LNCAP (cell line): Measurements from ENCODE around the gene LCLAT1.

Experiments used
- TF ChIP-seq, protein P1 (sequence below): fragments of 450-650 bp; IDR thresholded peaks from 2 replicates; pipeline ENCODE4 v1.5.1; 2017; ENCODE audit warnings: mild to moderate bottlenecking

The LCLAT1 gene

DNA sequence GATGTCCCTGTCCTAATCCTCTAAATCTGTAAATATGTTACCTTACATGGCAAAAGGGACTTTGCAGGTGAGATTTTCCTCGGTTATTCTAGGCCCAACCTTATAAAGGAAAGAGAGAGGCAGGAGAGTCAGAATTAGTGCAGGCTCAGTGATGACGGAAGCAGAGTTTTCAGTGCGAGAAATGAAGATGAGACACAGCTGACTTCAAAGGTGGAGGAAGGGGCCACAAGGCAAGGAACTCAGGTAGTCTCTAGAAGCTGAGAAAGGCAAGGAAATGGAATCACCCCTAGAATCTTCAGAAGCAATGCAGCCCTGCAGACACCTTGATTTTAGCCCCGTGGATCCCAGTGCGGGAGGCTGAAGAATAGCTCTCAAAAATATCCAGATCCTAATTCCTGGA lies 7.2 kb upstream of the LCLAT1 start:
- TF ChIP-seq, protein P1, sequence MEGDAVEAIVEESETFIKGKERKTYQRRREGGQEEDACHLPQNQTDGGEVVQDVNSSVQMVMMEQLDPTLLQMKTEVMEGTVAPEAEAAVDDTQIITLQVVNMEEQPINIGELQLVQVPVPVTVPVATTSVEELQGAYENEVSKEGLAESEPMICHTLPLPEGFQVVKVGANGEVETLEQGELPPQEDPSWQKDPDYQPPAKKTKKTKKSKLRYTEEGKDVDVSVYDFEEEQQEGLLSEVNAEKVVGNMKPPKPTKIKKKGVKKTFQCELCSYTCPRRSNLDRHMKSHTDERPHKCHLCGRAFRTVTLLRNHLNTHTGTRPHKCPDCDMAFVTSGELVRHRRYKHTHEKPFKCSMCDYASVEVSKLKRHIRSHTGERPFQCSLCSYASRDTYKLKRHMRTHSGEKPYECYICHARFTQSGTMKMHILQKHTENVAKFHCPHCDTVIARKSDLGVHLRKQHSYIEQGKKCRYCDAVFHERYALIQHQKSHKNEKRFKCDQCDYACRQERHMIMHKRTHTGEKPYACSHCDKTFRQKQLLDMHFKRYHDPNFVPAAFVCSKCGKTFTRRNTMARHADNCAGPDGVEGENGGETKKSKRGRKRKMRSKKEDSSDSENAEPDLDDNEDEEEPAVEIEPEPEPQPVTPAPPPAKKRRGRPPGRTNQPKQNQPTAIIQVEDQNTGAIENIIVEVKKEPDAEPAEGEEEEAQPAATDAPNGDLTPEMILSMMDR, result no peak

DNA sequence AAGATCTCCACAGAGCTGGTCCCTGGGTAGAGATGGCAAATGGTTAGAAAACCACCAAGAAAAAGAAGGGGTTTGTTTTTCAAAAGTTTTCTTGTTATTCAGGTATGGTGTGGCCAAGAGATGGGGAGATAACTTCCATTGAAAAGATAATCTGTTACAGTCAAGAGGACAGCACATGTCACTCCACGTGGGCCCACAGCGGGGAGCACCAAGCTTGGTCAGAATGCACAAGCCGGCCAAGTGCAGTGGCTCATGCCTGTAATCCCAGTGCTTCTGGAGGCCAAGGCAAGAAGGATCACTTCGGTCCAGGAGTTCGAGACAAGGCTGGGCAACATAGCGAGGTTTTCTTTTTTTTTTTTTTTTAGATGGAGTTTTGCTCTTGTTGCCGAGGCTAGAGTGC lies 6.0 kb upstream of the LCLAT1 start:
- TF ChIP-seq, protein P1, result no peak

DNA sequence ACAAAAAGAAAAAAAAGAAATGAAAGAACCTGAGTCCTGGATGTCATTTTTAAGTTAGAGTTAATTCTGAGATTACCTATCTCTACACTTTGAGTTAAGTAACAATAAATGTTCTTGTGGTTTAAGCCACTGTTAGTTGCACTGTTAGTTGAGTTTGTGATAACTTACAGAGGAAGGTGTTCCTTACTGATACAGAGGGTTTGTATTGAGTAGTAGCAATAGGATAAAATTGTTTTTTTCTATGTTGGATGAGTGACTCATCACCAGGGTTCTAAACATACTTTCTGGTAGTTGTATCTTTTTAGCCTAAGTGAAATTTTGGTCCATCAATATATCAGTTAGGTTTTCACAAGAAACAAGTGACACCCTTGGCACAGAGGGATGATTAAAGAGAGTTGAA lies 4.0 kb upstream of the LCLAT1 start:
- TF ChIP-seq, protein P1, result no peak

DNA sequence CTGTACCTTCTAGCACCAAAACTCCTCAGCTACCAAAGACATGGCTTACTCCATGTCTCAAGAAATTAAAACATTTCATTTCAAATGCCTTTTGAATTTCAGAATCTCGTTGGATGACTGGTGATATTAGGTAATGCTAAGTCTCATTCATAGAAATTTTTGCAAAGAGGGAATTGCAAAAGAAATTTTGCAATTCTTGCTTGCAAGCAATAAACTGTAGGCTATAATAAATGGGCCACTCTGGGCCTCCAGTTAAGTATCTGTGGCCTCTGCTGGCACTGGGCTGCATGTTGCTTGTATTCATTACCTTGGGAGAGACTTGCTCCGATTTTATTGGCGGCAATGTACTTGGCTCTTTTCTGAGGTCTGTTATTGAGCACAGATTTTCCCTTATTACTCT lies 2.8 kb upstream of the LCLAT1 start:
- TF ChIP-seq, protein P1, result no peak

DNA sequence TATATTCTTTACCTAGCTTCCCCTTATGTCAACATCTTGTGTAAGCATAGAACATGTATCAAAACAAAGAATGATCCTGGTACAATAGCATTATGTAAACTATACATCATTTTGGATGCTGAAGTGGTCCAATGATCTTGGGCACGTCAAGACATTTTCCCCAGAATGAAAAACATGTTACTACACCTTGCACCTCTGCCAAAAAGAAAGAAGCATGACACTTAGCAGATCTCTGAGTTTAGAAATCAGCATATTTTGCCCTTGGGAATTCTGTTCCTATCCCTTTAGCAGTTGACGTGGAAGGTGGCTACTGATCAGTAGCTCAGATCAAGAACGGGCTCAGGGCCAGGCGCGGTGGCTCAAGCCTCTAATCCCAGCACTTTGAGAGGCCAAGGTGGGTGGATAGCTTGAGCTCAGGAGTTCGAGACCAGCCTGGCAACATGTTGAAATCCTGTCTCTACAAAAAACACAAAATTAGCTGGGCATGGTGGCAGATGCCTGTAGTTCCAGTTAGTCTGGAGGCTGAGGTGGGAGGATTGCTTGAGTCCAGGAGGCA lies 1.7 kb upstream of the LCLAT1 start:
- TF ChIP-seq, protein P1, result no peak

DNA sequence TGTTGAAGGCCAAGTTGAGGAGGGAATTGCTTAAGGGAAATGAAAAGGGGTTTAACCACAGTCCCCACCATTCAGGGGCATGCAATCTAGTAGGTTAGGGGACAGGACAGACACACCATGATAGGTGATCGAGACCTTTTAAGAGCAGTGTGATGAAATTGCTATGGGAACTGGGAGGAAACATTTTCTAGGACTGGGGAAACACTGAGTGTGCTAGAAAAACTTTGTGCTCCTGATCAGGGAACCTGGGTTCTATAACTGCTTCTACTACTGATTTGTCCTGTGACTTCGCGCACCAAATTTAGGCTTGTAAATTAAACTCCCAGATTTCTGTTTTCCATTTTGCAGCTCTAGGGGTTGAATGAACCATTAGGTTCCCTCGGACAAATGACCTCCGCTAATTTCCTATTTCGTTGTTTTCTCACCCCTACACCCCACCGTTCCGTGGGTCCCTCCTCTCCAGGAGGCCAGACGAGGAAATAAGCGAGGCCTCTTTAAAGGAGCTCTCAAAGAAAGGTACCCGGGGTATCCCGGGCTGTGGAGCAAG lies 371 bp upstream of the LCLAT1 start:
- TF ChIP-seq, protein P1, result no peak

DNA sequence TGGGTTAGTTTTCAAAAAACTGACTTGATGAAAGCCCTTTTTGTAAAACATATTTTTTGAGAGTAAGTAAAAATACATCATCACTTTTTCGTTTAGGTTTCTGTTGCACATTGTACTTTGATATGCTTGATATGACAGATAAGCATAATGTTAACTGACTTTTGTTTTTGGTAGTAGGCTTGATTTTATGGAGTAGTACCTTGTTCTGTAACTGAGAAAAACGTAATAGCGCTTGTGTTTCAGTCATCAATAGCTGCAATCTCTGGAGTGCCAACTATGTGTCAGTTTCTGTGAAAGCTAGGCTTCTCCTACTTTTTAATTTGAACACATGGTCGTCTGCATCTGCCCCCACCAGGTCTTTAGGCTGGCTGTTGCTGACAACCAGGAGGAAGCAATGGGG lies 1.3 kb downstream of the LCLAT1 start:
- TF ChIP-seq, protein P1, result no peak

DNA sequence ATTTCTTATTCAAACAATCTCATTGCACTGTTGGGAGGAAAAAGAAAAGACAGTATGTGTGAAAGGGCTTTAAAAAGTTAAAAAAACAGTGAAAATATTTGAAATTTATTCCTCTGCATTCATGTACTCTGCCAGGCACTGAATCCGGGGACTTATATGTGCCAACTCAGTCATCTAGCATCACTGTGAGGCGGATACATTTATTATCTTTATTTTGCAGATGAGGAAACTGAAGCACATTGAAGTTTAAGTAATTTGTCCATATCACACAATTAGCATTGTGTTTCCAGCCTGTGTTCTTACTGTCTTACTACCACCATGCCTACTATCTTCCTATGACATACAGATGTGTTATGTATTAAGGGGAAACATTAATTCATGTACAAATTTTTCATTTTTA lies 1.8 kb downstream of the LCLAT1 start:
- TF ChIP-seq, protein P1, result no peak
